ENCODE measurements around the gene SEL1L3. TPM values are rescaled to one million over a fixed set of nuclear protein-coding genes. Genes with fewer than 3 reads are reported as not detected.

The SEL1L3 gene
- total RNA-seq, 1 experiment from 2014 or later, result 48.3 TPM

DNA sequence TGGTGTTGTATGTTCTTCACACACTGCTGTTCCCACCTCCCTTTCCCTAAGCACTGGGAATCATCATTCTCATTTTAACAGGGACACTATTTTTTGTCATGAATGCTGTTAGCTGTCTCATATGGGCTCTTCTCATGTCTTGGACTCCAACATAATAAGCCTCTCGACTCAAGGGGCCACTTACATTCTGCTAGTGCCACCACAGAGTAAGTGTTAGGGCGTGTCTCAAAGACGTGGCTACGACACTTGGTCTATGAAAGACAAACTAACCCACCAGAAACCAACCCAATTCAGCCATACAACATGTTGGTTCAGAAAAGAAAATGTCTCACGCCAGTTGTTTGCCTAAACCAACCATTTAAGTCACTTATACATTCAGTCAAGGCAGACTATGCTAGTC, 32.2 kb downstream of the SEL1L3 start:
- no CpG with 5 or more reads among the region's 5 CpGs for WGBS (ENCODE audit: extremely low coverage, insufficient read length, low lambda C conversion rate)
- no peak for TF ChIP-seq CTCF (conservative IDR thresholded peaks at IDR 0.05)
- H3K18ac ChIP-seq (ENCODE audit: insufficient read length, low read depth, low read length), result no peak overlapping the region
- no peak overlapping the region for H2BK15ac ChIP-seq (ENCODE audit: low read depth, low read length)
- H3K27ac Mint-ChIP-seq, result no peak overlapping the region
- no peak overlapping the region for H3K4me3 Mint-ChIP-seq
- H3K36me3 Mint-ChIP-seq (ENCODE audit: insufficient read depth in 1 of 3, low read depth in 3 of 3), result peaks cover 6 to 43% (median 24%) of the 10 kb centered on the region in 3 experiments; a peak in 5 of 7 replicates
- no peak overlapping the region for H3K4ac ChIP-seq (ENCODE audit: low read depth, low read length)
- H3K27me3 ChIP-seq (ENCODE audit: insufficient read depth, low read length), result no peaks in the 10 kb centered on the region
- H3K14ac ChIP-seq (ENCODE audit: insufficient read depth, low read length), result no peak overlapping the region
- H2AFZ ChIP-seq (ENCODE audit: low read length), result no peak overlapping the region
- no peak overlapping the region for H3K56ac ChIP-seq (ENCODE audit: insufficient read length, low read depth, low read length)
- no peak overlapping the region for H3K23ac ChIP-seq (ENCODE audit: insufficient read length, low read depth, low read length)
- no peak for DNase-seq
- no peak overlapping the region for H3K27ac ChIP-seq (ENCODE audit: insufficient read length, low read depth, low read length)
- H3K9ac ChIP-seq (ENCODE audit: extremely low read depth, insufficient read length, low read length), result no peak overlapping the region
- H3K79me1 ChIP-seq (ENCODE audit: insufficient read depth, low read depth, low read length, poor library complexity, severe bottlenecking), result no peaks in the 10 kb centered on the region
- no peak overlapping the region for H2BK12ac ChIP-seq (ENCODE audit: insufficient read length, low read depth, low read length)
- no peaks in the 10 kb centered on the region for H3K23me2 ChIP-seq (ENCODE audit: insufficient read length, low read depth, low read length, poor library complexity, severe bottlenecking)
- peaks cover 8 to 9% of the 10 kb centered on the region in 2 experiments; a peak in 3 of 4 replicates for H3K4me1 Mint-ChIP-seq
- no peaks in the 10 kb centered on the region for H3K79me2 ChIP-seq (ENCODE audit: insufficient read depth, low read length)
- H4K20me1 ChIP-seq (ENCODE audit: control insufficient read depth, insufficient read depth, insufficient read length), result no peaks in the 10 kb centered on the region
- H4K8ac ChIP-seq (replicated peaks; ENCODE audit: insufficient read length, low read depth, low read length), result no peak overlapping the region
- H4K5ac ChIP-seq (ENCODE audit: insufficient read length, low read depth, low read length), result no peak overlapping the region
- no peak overlapping the region for H2BK120ac ChIP-seq (ENCODE audit: low read depth, low read length, poor library complexity, severe bottlenecking)
- no peak overlapping the region for H4K91ac ChIP-seq (ENCODE audit: insufficient read length, low read depth, low read length)
- no peak overlapping the region for H3T11ph ChIP-seq (ENCODE audit: low read length)
- no peak overlapping the region for H2BK20ac ChIP-seq (ENCODE audit: low read depth, low read length, poor library complexity, severe bottlenecking)
- H3K27me3 Mint-ChIP-seq (ENCODE audit: low read depth), result no peaks in the 10 kb centered on the region
- H3K9me3 Mint-ChIP-seq, result no peaks in the 10 kb centered on the region
- H3K4me2 ChIP-seq (ENCODE audit: insufficient read depth, insufficient read length, low read length), result no peak overlapping the region
- H3K4me1 ChIP-seq (ENCODE audit: insufficient read depth, low read length), result no peaks in the 10 kb centered on the region
- H2AK5ac ChIP-seq (ENCODE audit: insufficient read length, low read length), result no peak overlapping the region
- H3K9me3 ChIP-seq (ENCODE audit: control insufficient read depth, low read depth, low read length), result no peaks in the 10 kb centered on the region
- H2BK5ac ChIP-seq (ENCODE audit: insufficient read length, low read length), result no peak overlapping the region

All from H9 (cell line).